ENCODE results near the gene CACHD1.
"Not testable (repeated sequence)": the region's sequence is repeated elsewhere in the genome, so short reads cannot be mapped to it uniquely, and the experiment has no call there.

Gene CACHD1

DNA sequence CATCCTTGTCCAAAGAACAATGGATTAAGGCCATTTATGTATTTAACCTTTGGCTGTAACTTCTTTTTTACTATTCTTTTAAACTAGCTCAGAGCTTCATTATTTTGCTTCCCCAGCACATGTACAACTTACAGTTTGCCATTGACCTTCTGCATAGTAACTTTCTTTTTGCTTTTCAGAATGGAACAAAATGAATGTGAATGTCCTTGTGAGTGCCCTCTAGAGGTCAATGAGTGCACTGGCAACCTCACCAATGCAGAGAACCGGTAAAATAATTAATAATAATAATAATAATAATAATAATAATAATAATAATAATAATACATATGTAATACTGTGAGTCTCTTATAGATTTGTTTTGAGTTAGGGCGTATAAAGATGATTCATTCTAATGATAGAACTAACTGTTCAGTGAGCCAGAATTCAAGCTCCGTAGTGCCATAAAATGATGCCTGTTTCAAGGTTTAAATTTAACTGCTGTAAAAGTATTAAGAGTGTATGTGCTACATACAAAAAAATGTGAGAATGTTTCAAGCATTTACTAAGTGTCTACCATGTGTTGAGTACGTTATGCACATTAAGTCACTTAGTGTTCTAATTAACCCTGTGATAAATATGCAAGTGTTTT lies 205.9 kb downstream of the CACHD1 start:
- FAIRE-seq, result peak; percentile 87

DNA sequence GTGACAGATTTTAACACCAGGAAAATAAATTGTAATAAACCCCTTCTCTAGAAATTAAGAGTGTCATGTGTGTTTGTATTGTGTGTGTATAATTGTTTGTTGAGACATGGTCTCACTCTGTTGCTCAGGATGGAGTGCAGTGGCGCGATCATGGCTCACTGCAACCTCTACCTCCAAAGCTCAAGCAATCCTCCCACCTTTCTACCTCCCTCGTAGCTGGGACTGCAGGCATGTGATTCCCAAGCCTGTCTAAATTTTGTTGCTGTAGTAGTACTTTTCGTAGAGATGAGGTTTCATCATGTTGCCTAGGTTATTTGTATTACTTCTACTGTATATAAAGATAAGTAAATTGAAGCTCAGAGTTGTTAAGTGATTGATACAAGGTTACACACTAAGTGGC lies 206.5 kb downstream of the CACHD1 start:
- no peak for FAIRE-seq

DNA sequence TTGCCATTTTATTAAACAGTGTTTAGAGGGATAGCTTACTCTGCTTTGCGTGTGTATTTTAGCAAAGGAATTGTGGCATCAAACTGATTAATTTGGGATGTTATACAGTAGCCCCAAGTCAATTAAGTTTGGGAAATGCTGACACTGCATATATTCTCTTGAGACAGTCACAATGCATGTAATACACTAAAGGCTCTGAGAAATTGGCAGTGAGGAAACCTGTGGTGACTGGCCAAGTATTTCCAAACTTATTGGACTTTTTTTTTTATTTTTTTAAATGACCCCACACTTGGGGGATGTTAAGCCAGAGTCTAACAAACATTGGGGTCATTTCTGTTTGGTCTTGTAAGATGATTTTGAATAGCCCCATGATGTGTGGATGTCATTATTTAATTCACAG lies 207.6 kb downstream of the CACHD1 start:
- FAIRE-seq, result peak; percentile 21

- FAIRE-seq, result no peak
Observed at GRCh38 chr1:64678366-64678765, 208.4 kb downstream of the CACHD1 start.

DNA sequence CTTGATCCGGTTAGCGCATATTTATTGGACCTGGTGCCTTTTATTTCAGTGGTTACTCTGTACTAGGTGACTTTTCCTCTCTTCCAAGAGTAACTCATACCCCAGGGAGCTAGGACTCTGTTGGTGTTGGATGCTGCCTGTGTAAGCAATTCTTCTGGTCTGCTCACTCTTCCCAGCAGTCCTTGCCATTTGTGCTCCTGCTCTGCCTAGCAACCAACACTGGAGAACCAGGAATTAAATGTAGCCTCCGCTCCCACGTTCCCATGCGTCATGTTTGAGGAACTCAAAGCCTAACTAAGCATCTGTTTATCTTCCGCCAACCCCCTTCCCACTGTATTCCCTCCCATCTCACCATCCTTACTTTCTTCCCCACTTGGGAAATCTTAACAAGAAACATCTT lies 209.2 kb downstream of the CACHD1 start:
- peak; percentile 86 for FAIRE-seq

DNA sequence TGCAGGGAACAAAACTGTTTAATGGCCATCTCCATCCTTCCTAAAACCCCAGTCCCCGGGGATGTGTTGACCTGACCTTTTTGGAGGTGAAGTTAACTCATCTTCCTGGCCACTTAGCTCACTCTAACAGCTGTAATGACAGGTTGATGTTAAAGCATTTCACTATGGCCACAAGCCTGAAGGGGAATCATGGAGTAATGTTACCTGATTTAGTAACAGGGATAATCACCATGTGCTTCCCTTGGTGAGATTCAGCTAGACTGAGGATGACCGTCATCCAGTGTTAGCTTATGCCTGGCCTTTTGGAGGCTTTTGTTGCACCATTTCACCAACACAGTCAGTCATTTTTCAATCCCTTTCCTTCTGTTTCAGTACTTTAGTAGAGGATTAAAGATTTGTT lies 210.7 kb downstream of the CACHD1 start:
- FAIRE-seq, result no peak

GRCh38 chr1:64681043-64681442 lies 211.1 kb downstream of the CACHD1 start:
- no peak for FAIRE-seq

DNA sequence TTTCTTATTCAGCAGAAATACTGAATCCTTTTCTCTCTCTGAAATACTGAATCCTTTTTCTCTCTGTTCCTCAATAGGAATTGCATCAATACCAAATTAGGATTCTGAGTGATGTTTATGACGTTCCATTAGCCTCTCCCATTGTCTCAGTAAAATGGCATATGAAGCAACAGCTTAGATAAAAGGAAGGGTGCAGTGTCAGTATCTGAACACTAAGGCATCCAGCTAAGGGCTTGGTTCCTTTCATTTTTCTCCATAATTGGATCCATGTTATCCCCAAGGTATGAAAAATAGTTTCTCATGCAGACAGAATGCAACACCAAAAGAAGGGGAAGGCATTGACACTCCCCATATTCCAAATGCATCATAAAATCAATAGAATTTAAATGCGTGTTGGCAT lies 213.5 kb downstream of the CACHD1 start:
- no peak for FAIRE-seq

- FAIRE-seq, result no peak
Observed at GRCh38 chr1:64685217-64685616, 215.3 kb downstream of the CACHD1 start.

- peak; percentile 55 for FAIRE-seq
Observed at GRCh38 chr1:64685765-64686341, 215.9 kb downstream of the CACHD1 start.

DNA sequence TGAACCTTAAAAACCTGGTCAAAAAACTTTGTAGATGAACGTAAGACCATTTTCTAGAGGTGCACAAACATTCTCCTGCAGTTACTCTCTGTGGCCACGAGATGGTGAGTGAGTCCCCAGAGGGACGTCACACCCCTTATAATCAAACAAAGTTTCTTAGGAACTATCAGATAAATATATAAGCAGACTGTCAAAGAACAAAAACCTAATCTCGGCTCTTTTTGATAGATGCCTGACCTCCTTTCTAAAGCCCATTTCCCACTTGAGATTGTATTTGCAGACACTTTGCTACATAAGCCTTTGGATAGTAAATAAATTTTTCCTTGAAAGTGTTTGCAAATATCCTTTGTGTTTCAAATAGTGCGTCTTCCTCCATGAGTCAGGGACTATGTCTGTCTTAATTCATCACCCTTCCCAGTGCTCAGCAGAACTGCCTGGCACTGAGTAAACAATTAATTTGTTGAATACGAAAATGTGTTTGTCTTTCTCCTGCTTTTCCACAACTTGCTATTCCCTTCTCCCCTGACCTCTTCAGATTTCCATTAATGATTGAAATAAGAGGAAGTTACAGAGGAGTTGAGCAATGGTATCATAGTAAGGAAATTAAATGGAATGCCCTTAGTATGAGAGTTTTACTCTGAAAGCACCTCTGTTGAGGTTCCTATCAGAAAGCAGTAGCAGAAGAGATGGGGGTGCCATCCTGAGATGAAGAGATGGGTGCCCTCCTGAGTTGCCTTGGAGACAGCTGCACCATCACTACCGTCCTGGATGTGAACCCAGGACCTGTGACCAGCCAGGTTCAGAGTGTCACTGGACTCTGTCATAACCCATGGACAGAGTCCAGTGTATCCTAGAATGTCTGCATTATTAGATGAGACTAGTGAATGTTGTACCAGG lies 217.1 kb downstream of the CACHD1 start:
- FAIRE-seq, result peak; percentile 94

- no peak for FAIRE-seq
Observed at GRCh38 chr1:64687725-64688327, 217.9 kb downstream of the CACHD1 start.

DNA sequence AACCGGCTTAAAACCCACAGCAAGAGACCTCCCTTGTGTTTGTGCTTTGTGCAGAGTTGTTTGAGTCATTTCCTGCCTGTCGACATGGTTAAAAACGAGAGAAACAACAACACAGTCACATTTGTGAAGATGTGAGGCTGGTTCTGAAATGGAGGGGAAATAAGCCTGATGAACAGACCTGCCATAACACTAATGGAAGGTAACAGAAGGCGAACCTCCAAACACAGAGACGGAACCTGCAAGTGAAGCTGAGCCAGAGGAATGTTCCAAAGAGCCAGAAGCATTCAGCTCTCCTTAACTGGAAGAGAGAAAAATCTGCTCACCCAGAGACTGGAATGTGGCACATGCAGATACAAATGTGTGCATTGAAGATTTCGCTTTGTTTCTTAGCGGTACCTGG lies 221.7 kb downstream of the CACHD1 start:
- no peak for FAIRE-seq

GRCh38 chr1:64692911-64693310 lies 223.0 kb downstream of the CACHD1 start:
- no peak for FAIRE-seq

- no peak for FAIRE-seq
Observed at GRCh38 chr1:64693406-64693805, 223.5 kb downstream of the CACHD1 start.

DNA sequence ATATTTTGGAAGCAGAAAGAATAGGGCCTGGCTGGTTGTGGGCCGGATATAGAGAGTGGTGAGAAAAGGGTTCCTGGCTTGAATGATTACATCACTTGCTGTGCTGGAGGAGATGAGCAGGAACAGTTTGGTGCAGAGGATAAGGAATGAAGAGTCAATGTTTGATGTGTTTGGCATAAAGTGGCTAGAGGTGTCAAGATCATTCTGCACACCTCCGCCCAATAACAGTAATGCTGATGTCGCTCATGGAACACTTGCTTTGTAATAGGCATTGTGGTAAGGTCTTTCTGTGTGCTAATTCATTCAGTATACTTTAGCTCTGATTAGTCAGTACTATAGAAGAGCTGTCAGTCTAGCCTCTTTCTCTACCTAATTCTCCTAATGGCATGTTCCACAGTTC lies 226.9 kb downstream of the CACHD1 start:
- no peak for FAIRE-seq

DNA sequence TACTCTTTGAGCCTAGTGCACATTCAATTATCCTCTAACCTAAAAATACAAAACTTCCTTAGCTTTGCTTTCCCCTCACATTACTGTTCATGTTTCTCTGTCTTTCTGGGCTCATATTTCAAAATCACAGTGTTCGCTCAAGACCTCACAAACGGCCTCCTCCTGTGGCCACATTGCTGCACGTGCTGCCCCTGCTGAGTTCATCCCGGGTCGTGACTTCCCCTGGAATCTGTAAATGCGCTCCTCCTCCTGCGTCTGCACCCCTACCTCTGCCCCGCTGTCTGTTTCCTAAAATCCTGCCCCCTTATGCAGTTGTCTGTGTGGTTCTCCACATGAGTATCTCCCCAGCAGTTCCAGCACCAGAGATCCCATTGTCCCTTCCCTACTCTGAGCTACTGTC lies 229.4 kb downstream of the CACHD1 start:
- no peak for FAIRE-seq

- FAIRE-seq, result no peak
Observed at GRCh38 chr1:64701071-64701470, 231.1 kb downstream of the CACHD1 start.

GRCh38 chr1:64701886-64702285 lies 232.0 kb downstream of the CACHD1 start:
- no peak for FAIRE-seq

GRCh38 chr1:64702670-64703069 lies 232.7 kb downstream of the CACHD1 start:
- not testable (repeated sequence) for FAIRE-seq

DNA sequence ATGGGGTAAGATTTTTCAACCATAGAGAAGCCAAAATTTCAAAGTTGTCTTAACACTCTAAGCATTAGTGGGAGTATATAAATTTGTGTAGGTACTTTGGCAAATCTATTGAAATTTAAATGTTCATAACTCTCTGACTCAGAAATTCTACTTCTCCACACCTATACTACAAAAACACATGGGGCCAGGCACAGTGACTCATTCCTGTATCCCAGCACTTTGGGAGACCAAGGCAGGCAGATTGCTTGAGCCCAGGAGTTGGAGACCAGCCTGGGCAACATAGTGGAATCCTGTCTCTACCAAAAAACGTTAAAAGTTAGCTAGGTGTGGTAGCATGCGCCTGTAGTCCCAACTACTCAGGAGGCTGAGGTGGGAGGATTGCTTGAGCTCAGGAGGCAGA lies 233.7 kb downstream of the CACHD1 start:
- FAIRE-seq, result no peak

DNA sequence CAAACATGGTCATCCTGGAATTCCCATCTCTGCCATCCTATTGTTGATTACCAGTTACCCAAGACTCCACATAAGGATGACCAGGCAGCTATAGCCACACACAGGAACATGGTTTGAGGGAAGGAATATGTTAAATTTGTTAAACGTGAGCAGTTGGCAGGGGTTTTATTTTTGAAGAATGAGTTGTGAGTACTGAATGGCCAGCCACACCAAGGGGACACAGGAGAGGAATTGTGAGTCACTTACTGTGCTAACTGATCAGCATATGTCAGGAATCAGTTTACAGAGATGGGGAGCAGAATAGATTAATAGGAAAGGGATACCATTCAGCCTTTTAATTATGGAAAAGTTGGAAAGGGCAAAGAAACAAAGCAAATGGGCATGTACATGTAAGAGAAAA lies 235.7 kb downstream of the CACHD1 start:
- FAIRE-seq, result no peak

DNA sequence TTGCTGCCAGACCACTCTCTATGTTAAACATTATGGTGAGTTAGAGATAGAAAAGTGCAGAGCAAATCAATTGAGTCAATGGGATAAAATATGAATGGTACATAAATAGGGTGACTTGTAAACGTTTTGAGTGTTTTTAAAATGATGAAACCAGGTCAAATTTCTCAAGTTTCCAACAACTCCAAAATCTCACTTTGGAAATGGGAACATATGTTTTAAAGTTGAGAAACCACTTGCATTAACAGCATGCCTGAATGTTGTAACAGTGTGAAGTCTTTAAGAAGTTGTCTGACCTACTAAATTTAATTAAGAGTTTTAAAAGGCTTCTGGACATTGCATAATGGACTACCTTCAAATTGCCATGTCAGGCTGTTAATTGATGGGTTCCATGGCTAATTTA lies 241.3 kb downstream of the CACHD1 start:
- FAIRE-seq, result no peak

- no peak for FAIRE-seq
Observed at GRCh38 chr1:64712049-64712448, 242.1 kb downstream of the CACHD1 start.
